Measurements from ENCODE around the gene CLIC5.

DNA sequence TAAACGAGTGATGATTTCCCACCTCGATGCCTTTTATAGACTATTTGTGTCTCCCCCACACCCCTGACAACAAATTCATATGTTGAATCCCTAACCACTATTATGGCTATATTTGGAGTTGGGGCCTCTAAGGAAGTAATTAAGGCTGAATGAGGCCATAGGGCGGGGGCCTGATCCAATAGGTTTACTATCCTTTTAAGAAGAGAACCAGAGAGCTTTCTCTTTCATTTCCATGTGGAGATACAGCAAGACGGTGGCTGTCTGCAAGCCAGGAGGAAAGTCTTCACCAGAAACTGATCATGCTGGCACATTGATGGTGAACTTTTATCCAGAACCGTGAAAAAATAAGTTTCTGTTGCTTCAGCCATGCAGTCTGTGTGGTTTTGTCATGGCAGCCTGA, 38.9 kb upstream of the CLIC5 start:
- no peak for TF ChIP-seq EZH2 (IDR thresholded peaks at IDR 0.05; ENCODE audit: borderline replicate concordance, insufficient read depth, low read depth, low read length, poor library complexity, severe bottlenecking)
- TF ChIP-seq, protein P1, sequence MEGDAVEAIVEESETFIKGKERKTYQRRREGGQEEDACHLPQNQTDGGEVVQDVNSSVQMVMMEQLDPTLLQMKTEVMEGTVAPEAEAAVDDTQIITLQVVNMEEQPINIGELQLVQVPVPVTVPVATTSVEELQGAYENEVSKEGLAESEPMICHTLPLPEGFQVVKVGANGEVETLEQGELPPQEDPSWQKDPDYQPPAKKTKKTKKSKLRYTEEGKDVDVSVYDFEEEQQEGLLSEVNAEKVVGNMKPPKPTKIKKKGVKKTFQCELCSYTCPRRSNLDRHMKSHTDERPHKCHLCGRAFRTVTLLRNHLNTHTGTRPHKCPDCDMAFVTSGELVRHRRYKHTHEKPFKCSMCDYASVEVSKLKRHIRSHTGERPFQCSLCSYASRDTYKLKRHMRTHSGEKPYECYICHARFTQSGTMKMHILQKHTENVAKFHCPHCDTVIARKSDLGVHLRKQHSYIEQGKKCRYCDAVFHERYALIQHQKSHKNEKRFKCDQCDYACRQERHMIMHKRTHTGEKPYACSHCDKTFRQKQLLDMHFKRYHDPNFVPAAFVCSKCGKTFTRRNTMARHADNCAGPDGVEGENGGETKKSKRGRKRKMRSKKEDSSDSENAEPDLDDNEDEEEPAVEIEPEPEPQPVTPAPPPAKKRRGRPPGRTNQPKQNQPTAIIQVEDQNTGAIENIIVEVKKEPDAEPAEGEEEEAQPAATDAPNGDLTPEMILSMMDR (IDR thresholded peaks at IDR 0.05): no peak

Measured in B cell (primary cell).